HG03460 (cell line): ENCODE data around the gene EEF1AKMT2.

ENCODE experiments used
- ATAC-seq: cut with Tn5 transposase; IDR thresholded peaks from one replicate; pipeline ENCODE4 v1.9.1; 2021; ENCODE audit not compliant: unreplicated experiment

The EEF1AKMT2 gene

GRCh38 chr10:124739119-124739921 is 52.4 kb downstream of the EEF1AKMT2 start:
- no peak for ATAC-seq

- ATAC-seq = no peak
Observed at GRCh38 chr10:124738441-124738840, 53.2 kb downstream of the EEF1AKMT2 start.

GRCh38 chr10:124737708-124738107 is 54.0 kb downstream of the EEF1AKMT2 start:
- no peak for ATAC-seq

- ATAC-seq = no peak
Observed at GRCh38 chr10:124737221-124737620, 54.5 kb downstream of the EEF1AKMT2 start.

- no peak for ATAC-seq
Observed at GRCh38 chr10:124736491-124737136, 55.1 kb downstream of the EEF1AKMT2 start.

GRCh38 chr10:124735491-124736286 is 56.0 kb downstream of the EEF1AKMT2 start:
- ATAC-seq = no peak

GRCh38 chr10:124734311-124735166 is 57.1 kb downstream of the EEF1AKMT2 start:
- ATAC-seq = no peak

- ATAC-seq = no peak
Observed at GRCh38 chr10:124733571-124734245, 58.0 kb downstream of the EEF1AKMT2 start.

- peak; percentile 64 for ATAC-seq
Observed at GRCh38 chr10:124732931-124733570, 58.6 kb downstream of the EEF1AKMT2 start.

GRCh38 chr10:124731551-124731950 is 60.1 kb downstream of the EEF1AKMT2 start:
- ATAC-seq = no peak

- ATAC-seq = no peak
Observed at GRCh38 chr10:124730790-124731189, 60.9 kb downstream of the EEF1AKMT2 start.

GRCh38 chr10:124728830-124729661 is 62.6 kb downstream of the EEF1AKMT2 start:
- no peak for ATAC-seq

- ATAC-seq = no peak
Observed at GRCh38 chr10:124728071-124728829, 63.4 kb downstream of the EEF1AKMT2 start.

- no peak for ATAC-seq
Observed at GRCh38 chr10:124727361-124727960, 64.2 kb downstream of the EEF1AKMT2 start.

- no peak for ATAC-seq
Observed at GRCh38 chr10:124725791-124726190, 65.9 kb downstream of the EEF1AKMT2 start.

- no peak for ATAC-seq
Observed at GRCh38 chr10:124725171-124725631, 66.5 kb downstream of the EEF1AKMT2 start.

- no peak for ATAC-seq
Observed at GRCh38 chr10:124724279-124725027, 67.2 kb downstream of the EEF1AKMT2 start.
